Upper lobe of left lung (tissue), 4 donors: Measurements from ENCODE around the gene ARHGEF2.
"Not testable (repeated sequence)": the region's sequence is repeated elsewhere in the genome, so short reads cannot be mapped to it uniquely, and the experiment has no call there.

ENCODE experiments used
- CTCF ChIP-seq, 6 experiments: fragments of 450-650 bp in 4 of 6; fragments of 200-600 bp in 2 of 6; sonication (generic) in 2 of 6; IDR thresholded peaks; one replicate each; pipeline ENCODE4 v1.5.1; 2016 to 2019; ENCODE audit warnings: antibody characterized with exemption in 6 of 6
- EP300 ChIP-seq, 4 donors: sonication (generic); formaldehyde crosslinking; IDR thresholded peaks; one replicate each; pipeline ENCODE4 v1.5.1; 2017; ENCODE audit warnings: antibody characterized with exemption in 4 of 4, control low read depth in 2 of 4
- POLR2A ChIP-seq, 4 donors: fragments of 450-650 bp; IDR thresholded peaks; one replicate each; pipeline ENCODE4 v1.5.1; 2016 to 2017; ENCODE audit warnings: antibody characterized with exemption in 4 of 4, mild to moderate bottlenecking in 2 of 4
- POLR2AphosphoS5 ChIP-seq, 2 donors: sonication (generic); formaldehyde crosslinking; IDR thresholded peaks; one replicate each; pipeline ENCODE4 v1.5.1; 2017; ENCODE audit warnings: antibody characterized with exemption in 2 of 2

DNA sequence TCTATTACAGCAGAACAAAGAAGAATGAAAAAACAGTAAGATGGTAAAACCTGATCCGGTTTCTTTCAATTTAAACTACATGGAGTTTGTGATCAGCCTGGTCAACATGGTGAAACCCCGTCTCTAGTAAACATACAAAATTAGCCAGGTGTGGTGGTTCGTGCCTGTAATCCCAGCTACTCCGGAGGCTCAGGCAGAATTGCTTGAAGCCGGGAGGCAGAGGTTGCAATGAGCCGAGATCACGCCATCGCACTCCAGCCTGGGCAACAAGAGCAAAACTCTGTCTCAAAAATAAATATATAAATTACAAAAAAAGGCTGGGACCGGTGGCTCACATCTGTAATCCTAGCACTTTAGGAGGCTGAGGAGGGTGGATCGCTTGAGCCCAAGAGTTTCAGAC, 47.6 kb downstream of the ARHGEF2 start:
- TF ChIP-seq CTCF, POLR2A, POLR2AphosphoS5, EP300 (IDR thresholded peaks at IDR 0.05): not testable (repeated sequence)
